GM15510 (cell line): ENCODE data around the gene CRCP.

ENCODE experiments used
- POLR2A ChIP-seq: IDR thresholded peaks from 3 replicates; pipeline ENCODE4 v1.6.1; 2011; ENCODE audit warnings: borderline replicate concordance; ENCODE audit not compliant: insufficient read length; ENCODE audit errors: extremely low read depth

Gene CRCP

DNA sequence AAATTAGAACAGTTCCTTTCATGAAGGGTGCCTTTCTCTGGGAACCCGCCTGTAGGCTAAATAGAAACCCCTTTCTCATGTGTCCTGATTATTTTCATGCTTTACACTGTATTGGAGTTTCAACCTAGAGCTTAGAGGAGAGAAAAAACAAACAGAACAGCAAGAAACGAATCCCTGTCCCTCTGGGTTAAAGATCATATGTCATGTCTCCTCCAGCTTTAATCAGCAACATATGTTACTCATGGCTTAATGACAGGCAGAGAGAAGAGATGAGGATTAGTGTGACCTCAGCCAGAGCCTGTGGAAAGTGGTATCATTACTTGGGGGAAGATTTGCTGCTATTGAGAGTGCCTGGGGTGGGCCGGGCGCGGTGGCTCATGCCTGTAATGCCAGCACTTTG, 32.1 kb downstream of the CRCP start:
- no peak for TF ChIP-seq POLR2A

GRCh38 chr7:66150471-66150870, 35.8 kb downstream of the CRCP start:
- TF ChIP-seq POLR2A: no peak

GRCh38 chr7:66152371-66153191, 37.9 kb downstream of the CRCP start:
- TF ChIP-seq POLR2A: no peak

GRCh38 chr7:66153691-66154090, 39.0 kb downstream of the CRCP start:
- no peak for TF ChIP-seq POLR2A

DNA sequence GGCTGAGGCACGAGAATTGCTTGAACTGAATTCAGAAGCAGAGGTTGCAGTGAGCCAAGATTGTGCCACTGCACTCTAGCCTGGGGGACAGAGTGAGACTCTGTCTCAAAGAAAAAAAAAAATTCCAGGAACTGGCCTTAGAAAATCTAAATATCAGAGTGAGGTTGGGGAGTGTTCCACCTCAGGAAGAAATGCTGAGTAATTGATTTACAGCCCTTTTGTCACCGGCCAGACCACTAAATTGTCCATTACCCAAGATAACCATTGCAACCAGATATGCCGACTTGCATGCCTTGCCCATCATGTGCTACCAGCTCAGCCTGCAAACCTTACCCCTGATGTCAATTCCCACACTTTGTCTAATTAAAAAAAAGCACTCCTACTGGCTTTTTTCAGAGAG, 42.4 kb downstream of the CRCP start:
- TF ChIP-seq POLR2A: no peak

DNA sequence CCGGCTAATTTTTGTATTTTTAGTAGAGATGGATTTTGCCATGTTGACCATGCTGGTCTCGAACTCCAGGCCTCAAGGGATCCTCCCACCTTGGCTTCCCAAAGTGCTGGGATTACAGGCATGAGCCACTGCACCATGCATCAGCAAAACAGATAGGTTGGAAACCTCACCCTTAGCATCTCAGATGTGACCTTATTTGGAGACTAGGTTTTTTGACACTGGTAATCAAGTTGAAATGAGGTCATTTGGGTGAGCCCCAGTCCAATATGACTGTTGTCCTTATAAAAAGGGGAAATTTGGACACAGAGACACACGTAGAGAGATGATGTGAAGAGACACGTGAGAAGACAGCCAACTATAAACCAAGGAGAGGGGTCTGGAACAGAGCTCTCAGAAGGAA, 48.0 kb downstream of the CRCP start:
- no peak for TF ChIP-seq POLR2A

DNA sequence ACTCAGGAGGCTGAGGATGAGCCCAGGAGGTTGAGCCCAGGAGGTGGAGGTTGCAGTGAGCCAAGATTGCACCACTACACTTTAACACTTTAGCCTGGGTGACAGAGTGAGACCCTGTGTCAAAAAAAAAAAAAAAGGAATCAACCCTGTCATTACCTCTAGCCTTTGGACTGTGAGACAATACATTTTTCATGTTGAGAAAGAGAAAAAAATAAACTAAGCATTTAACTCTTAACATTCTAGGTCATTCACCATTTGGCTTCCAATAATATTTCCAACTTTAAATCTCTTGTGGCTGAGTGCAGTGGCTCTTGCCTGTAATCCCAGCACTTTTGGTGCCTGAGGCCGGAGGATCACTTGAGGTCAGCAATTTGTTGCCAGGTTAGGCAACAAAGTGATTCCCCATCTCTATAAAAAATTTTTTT, 48.6 kb downstream of the CRCP start:
- TF ChIP-seq POLR2A: no peak

GRCh38 chr7:66164356-66164755, 49.7 kb downstream of the CRCP start:
- TF ChIP-seq POLR2A: no peak

- no peak for TF ChIP-seq POLR2A
Measured at GRCh38 chr7:66167773-66168387, 53.2 kb downstream of the CRCP start.

DNA sequence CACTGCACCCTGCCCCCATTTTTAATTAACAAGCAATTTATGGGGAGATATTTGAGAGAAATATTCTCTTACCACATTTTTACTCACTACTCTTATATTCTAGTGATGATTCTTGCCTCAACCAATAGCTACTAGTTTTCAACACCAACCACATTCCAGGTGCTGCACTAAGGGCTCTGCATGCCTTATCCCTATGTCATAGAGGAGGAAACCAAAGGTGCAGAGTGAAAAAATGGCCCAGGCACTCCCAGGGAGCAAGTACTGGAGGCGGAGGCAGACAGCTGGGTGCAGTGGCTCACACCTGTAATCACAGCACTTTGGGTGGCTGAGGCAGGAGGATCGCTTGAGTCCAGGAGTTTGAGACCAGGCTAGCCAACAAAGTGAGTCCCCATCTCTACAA, 55.0 kb downstream of the CRCP start:
- no peak for TF ChIP-seq POLR2A

DNA sequence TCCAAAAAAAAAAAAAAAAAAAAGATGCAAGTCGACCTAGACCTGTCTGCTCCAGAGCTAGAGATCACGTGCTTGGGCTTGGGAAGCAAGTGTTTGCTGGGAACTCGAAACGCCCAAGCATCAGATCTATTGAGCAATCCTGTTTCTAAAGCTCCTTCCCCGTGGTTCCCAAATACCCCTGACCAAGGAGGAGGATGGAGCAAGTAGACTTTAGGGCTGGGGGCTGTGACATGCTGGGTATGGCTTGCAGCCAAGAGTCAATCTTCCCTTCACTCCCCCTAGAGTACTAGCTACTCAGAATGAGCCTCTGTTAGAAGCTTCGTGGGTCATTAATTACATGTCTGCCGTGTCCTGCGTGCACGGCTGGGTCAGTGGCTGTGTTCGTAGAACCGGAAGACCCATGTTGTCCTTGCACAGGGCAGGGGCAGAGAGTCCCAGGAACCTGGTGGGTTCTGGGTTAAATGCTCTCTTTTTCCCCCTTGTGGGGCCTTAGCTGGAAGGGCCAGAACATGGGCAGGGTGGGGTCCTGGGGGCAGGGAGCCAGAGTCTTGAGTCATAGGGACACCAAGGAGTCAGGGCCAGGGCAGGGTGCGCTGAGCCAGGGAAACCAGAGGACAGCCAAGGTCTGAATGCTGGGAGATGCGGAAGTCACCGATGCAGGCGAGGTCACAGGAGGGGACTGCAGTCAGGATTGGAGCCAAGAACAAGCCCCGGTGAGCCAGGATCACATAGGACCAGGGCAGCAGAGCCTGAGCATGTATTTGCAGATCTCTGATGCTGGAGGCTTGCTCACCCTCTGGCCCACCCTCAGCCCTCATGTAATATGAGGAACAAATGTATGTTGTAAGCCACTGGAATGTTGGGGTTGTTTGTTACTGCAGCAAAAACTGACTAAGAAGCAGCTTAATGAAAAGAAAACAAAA, 55.9 kb downstream of the CRCP start:
- no peak for TF ChIP-seq POLR2A

- no peak for TF ChIP-seq POLR2A
Measured at GRCh38 chr7:66173856-66174255, 59.2 kb downstream of the CRCP start.

DNA sequence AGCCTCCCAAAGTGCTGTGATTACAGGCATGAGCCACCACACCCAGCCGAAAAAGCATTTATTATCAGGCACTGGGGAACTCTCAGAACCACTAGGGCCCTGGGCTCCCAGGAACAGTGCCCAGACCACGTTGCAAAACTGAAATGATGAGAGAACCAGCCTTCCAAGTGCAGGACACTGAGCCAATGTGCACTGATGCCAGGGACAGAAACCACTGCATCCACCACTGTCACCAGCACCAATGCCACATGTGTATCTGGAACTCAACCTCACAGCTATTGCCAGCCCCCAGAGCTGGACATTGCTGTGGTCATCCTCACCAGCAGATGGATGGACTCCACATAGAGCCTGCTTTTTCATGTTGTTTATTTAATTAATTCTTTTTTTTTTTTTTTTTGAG, 62.3 kb downstream of the CRCP start:
- no peak for TF ChIP-seq POLR2A

DNA sequence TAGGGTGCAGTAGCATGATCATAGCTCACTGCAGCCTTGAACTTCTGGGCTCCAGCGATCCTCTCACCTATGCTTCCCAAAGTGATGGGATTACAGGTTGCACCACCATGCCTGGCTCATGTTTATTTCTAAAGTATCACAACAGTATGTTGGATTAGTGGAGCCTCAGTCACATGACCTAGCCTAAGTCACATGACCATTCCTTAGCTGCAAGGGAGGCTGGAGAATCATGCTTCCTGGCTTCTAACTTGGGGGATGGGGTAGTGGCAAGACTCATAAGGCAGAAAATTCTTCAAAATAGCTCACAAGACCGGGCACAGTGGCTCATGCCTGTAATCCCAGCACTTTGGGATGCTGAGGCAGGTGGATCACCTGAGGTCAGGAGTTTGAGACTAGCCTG, 63.6 kb downstream of the CRCP start:
- TF ChIP-seq POLR2A: no peak

DNA sequence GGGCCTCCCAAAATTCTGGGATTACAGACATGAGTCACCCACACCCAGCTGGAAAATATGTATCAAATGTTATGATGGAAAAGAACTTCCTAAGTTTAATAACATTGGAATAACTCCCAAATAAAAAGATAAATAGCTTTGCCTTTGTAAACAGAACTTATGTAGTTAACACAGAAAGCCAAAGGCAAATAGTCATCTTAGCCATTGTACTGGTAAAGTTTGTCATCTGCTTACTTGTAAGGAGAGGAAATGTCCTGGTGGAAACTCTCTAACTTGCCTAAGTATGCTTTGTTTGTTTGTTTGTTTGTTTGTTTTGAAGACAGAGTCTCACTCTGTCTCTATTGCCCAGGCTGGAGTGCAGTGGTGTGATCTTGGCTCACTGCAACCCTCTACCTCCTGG, 66.7 kb downstream of the CRCP start:
- TF ChIP-seq POLR2A: no peak
